Stimulated activated CD8-positive, alpha-beta memory T cell treated with anti-CD3 and anti-CD28 coated beads, Interleukin-12 subunit alpha, Interleukin-12 subunit beta, amount 100 ng/mL, for 24 hours (primary cell): ENCODE data around the gene ERVV-1.
"Not testable (repeated sequence)": the region's sequence is repeated elsewhere in the genome, so short reads cannot be mapped to it uniquely, and the experiment has no call there.

ENCODE experiments used
- DNase-seq: peaks from one replicate; pipeline ENCODE4 v3.0.0-alpha.2; 2020; ENCODE audit errors: extremely low read depth

The ERVV-1 gene

GRCh38 chr19:53013621-53014020 lies at the start of gene ERVV-1:
TSS of gene ERVV-1 (plus strand) at chr19:53013921. CDS start at chr19:53014091, 170 bp downstream.
- no peak for DNase-seq

- no peak for DNase-seq
Measured at GRCh38 chr19:52967772-52968171, 45.9 kb upstream of the ERVV-1 start.

- no peak for DNase-seq
Measured at GRCh38 chr19:52981329-52981728, 32.4 kb upstream of the ERVV-1 start.

- DNase-seq = not testable (repeated sequence)
Measured at GRCh38 chr19:52983167-52983566, 30.6 kb upstream of the ERVV-1 start.

GRCh38 chr19:52987221-52987620 lies 26.5 kb upstream of the ERVV-1 start:
- DNase-seq = no peak

GRCh38 chr19:52988506-52988905 lies 25.2 kb upstream of the ERVV-1 start:
- no peak for DNase-seq

GRCh38 chr19:52990759-52991418 lies 22.8 kb upstream of the ERVV-1 start:
- DNase-seq = no peak

- DNase-seq = no peak
Measured at GRCh38 chr19:52991484-52991883, 22.2 kb upstream of the ERVV-1 start.

- no peak for DNase-seq
Measured at GRCh38 chr19:52992109-52993004, 21.4 kb upstream of the ERVV-1 start.

GRCh38 chr19:52993342-52994178 lies 20.2 kb upstream of the ERVV-1 start:
- DNase-seq = peak; percentile 31

- DNase-seq = no peak
Measured at GRCh38 chr19:52995711-52996110, 18.0 kb upstream of the ERVV-1 start.

GRCh38 chr19:52997975-52998374 lies 15.7 kb upstream of the ERVV-1 start:
- no peak for DNase-seq

GRCh38 chr19:53002479-53002878 lies 11.2 kb upstream of the ERVV-1 start:
- no peak for DNase-seq

GRCh38 chr19:53004242-53004641 lies 9.5 kb upstream of the ERVV-1 start:
- DNase-seq = no peak

GRCh38 chr19:53007200-53007599 lies 6.5 kb upstream of the ERVV-1 start:
- DNase-seq = no peak

GRCh38 chr19:53007606-53008005 lies 6.1 kb upstream of the ERVV-1 start:
- DNase-seq = no peak

- DNase-seq = no peak
Measured at GRCh38 chr19:53008061-53008778, 5.5 kb upstream of the ERVV-1 start.

- DNase-seq = no peak
Measured at GRCh38 chr19:53010494-53010893, 3.2 kb upstream of the ERVV-1 start.

- DNase-seq = no peak
Measured at GRCh38 chr19:53012006-53012405, 1.7 kb upstream of the ERVV-1 start.

GRCh38 chr19:53015159-53015558 lies 1.4 kb downstream of the ERVV-1 start:
- no peak for DNase-seq

- no peak for DNase-seq
Measured at GRCh38 chr19:53015730-53016129, 2.0 kb downstream of the ERVV-1 start.

- no peak for DNase-seq
Measured at GRCh38 chr19:53019684-53020083, 6.0 kb downstream of the ERVV-1 start.
